A673 (cell line): ENCODE measurements around the gene SRRD. TPM values are rescaled to one million over a fixed set of nuclear protein-coding genes. Genes with fewer than 3 reads are reported as not detected.
"Not testable (repeated sequence)": the region's sequence is repeated elsewhere in the genome, so short reads cannot be mapped to it uniquely, and the experiment has no call there.

Source experiments
- BruUV-seq: library from RNA; stranded (reverse); fragments of 400-500 nt; replicated peaks from 2 replicates; lab custom pipeline; 2021; lab: Mats Ljungman, UMichigan
- CTCF ChIA-PET: fragments of 300-600 bp; sonication (Branson Sonifier 250); formaldehyde crosslinking; loops from one replicate; lab custom pipeline; 2022; ENCODE audit warnings: antibody characterized with exemption; lab: Charles Lee
- POLR2A ChIA-PET: fragments of 300-600 bp; sonication (Branson Sonifier 250); formaldehyde crosslinking; loops from one replicate; lab custom pipeline; 2022; ENCODE audit warnings: antibody characterized with exemption; ENCODE audit not compliant: low non-redundant PET; lab: Charles Lee
- DNase-seq: peaks from one replicate; pipeline ENCODE4 v3.0.0-alpha.2; 2015; ENCODE audit warnings: low spot score
- H3K27ac ChIP-seq: fragments of 200-600 bp; sonication (generic); 2 replicates; pipeline ENCODE4 v1.5.1; 2016; ENCODE audit warnings: mixed run types, low read depth, mild to moderate bottlenecking, mixed read lengths, antibody characterized with exemption, low read length; ENCODE audit not compliant: poor library complexity, severe bottlenecking
- H3K27me3 ChIP-seq: fragments of 200-600 bp; sonication (generic); replicated peaks from 2 replicates; pipeline ENCODE4 v1.6.1; 2017; ENCODE audit warnings: mixed run types, low read depth, mild to moderate bottlenecking, mixed read lengths, antibody characterized with exemption, low read length; ENCODE audit not compliant: insufficient read depth, poor library complexity
- H3K36me3 ChIP-seq: fragments of 200-600 bp; sonication (generic); 2 replicates; pipeline ENCODE4 v1.6.1; 2016; ENCODE audit warnings: mixed run types, mild to moderate bottlenecking, mixed read lengths, antibody characterized with exemption, low read length; ENCODE audit not compliant: insufficient read depth, poor library complexity, severe bottlenecking
- H3K4me1 ChIP-seq: fragments of 200-600 bp; sonication (generic); 2 replicates; pipeline ENCODE4 v1.6.1; 2017; ENCODE audit warnings: mixed run types, mild to moderate bottlenecking, mixed read lengths, antibody characterized with exemption, low read length; ENCODE audit not compliant: insufficient read depth, poor library complexity, severe bottlenecking
- H3K4me3 ChIP-seq: fragments of 200-600 bp; sonication (generic); 2 replicates; pipeline ENCODE4 v1.5.1; 2016; ENCODE audit warnings: low read depth, mixed run types, mild to moderate bottlenecking, mixed read lengths, low read length; ENCODE audit not compliant: poor library complexity, severe bottlenecking
- H3K9me3 ChIP-seq: fragments of 200-600 bp; sonication (generic); 2 replicates; pipeline ENCODE4 v1.6.1; 2016; ENCODE audit warnings: mixed run types, low read depth, mild to moderate bottlenecking, mixed read lengths, antibody characterized with exemption, low read length; ENCODE audit not compliant: poor library complexity, severe bottlenecking
- EZH2 ChIP-seq: fragments of 200-600 bp; sonication (generic); IDR thresholded peaks from 2 replicates; pipeline ENCODE4 v1.6.1; 2017; ENCODE audit warnings: borderline replicate concordance, low read depth, mild to moderate bottlenecking, mixed read lengths, antibody characterized with exemption, low read length; ENCODE audit not compliant: poor library complexity, severe bottlenecking
- intact Hi-C: fragments of 100-400 bp; cut with micrococcal nuclease; formaldehyde crosslinking; loops from one replicate; pipeline ENCODE4 v1.10.0; 2022; ENCODE audit not compliant: unreplicated experiment
- total RNA-seq: library from RNA; stranded (reverse); gene quantifications from 2 replicates; pipeline ENCODE4 v1.2.3, GENCODE V29; 2021
- TF ChIP-seq, protein P1 (sequence below): fragments of 300-800, 200-600 bp; sonication (generic); conservative IDR thresholded peaks from 2 replicates; pipeline ENCODE4 v1.5.1; 2017; ENCODE audit warnings: low read depth, mild to moderate bottlenecking, antibody characterized with exemption, low read length, moderate library complexity, mixed read lengths

Gene SRRD
- total RNA-seq, 1 experiment from 2014 or later: 28.8 TPM

DNA sequence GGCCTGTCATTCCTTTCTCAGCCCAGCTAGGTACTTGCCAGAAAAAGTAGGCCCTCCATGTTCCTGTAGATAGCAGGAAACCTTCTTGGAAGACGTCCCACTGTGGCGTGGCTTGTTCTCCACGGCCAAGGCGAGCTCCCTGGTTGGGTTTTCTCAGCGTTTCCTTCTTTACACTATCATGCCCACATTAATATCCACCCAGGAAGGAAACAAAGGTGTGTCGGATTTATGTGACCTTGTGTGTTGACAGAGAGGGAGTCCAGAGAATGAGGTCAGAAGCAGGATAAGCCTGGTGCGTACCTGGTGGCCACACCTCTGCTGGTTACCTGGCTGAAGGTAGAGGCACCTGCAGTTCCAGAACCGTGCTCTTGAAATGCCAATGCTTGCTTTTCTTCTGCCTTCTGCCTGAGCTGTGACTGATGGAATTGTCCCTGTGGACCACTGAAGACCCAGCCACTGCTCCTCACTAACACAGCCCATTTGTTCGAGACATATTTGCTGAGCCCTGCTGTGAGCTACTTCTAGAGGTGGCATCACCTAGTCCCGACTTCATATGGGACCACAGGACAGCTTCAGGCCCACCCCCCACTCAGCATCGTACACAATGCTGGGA, 46.7 kb upstream of the SRRD start:
- H3K27me3 ChIP-seq: no peaks in the 10 kb centered on the region
- no peak overlapping the region for H3K27ac ChIP-seq
- DNase-seq: no peak
- POLR2A ChIA-PET: no interaction called here
- no peaks in the 10 kb centered on the region for H3K36me3 ChIP-seq
- intact Hi-C loops: no loop called here
- no peaks in the 10 kb centered on the region for H3K4me1 ChIP-seq
- BruUV-seq: no TSS peak
- no peak overlapping the region for H3K4me3 ChIP-seq
- TF ChIP-seq, protein P1, sequence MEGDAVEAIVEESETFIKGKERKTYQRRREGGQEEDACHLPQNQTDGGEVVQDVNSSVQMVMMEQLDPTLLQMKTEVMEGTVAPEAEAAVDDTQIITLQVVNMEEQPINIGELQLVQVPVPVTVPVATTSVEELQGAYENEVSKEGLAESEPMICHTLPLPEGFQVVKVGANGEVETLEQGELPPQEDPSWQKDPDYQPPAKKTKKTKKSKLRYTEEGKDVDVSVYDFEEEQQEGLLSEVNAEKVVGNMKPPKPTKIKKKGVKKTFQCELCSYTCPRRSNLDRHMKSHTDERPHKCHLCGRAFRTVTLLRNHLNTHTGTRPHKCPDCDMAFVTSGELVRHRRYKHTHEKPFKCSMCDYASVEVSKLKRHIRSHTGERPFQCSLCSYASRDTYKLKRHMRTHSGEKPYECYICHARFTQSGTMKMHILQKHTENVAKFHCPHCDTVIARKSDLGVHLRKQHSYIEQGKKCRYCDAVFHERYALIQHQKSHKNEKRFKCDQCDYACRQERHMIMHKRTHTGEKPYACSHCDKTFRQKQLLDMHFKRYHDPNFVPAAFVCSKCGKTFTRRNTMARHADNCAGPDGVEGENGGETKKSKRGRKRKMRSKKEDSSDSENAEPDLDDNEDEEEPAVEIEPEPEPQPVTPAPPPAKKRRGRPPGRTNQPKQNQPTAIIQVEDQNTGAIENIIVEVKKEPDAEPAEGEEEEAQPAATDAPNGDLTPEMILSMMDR: no peak
- TF ChIP-seq EZH2: no peak
- CTCF ChIA-PET: interaction anchor here (0.6 kb wide), 1 partner anchor 81 kb away, joined by 3 read pairs; no protein-coding TSS in a partner anchor
- H3K9me3 ChIP-seq: no peaks in the 10 kb centered on the region

DNA sequence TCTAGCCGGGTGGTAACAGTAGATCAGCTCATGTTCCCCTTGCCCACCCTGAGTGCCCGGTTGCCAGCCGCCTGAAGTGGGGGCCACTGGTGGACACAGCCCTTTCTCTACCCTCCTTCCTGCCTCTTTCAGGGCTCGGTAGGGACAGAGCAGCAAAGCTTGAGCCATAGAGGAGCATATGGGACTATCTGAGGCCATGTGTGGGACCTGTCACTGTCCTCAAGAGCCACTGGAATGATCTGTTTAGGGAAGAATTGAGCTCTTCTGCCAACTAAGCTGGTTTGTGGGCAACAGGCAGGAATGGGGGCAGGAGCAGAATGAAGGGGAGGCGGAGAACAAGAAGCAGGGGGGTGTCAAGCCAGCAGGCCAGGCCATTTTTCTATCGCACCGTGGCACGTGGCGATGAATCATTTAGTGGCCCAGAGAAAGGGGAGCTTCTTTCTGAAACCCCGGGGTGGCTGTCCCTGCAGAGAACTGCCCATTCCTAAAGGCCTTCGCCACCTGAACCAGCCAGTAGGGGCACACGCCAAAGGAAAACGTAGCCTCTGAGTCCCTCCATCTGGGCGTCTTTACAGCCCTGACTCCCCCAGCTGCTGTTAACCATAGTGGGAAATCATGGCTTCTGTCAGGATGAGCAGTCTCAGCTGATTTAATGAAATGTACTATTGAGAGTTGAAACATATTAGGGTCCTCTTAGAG, 45.8 kb upstream of the SRRD start:
- Histone ChIP-seq H3K4me3 (no peak overlapping the region), H3K27me3 (no peaks in the 10 kb centered on the region), H3K27ac (no peak overlapping the region), H3K4me1 (no peaks in the 10 kb centered on the region), H3K9me3 (no peaks in the 10 kb centered on the region), H3K36me3 (no peaks in the 10 kb centered on the region)
- BruUV-seq: no TSS peak
- TF ChIP-seq, protein P1: no peak
- TF ChIP-seq EZH2: no peak
- POLR2A ChIA-PET: no interaction called here
- CTCF ChIA-PET: no interaction called here
- intact Hi-C loops: no loop called here
- DNase-seq: no peak

DNA sequence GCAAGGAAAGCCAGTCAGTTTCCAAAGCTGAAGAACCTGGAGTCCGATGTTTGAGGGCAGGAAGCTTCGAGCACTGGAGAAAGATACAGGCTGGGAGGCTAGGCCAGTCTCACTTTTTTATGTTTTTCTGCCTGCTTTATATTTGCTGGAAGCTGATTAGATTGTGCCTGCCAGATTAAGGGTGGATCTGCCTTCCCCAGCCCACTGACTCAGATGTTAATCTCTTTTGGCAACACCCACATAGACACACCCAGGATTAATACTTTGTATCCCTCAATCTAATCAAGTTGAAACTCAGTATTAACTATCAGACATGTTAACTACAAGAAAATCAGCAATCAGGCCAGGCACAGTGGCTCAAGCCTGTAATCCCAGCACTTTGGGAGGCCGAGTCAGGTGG, 44.9 kb upstream of the SRRD start:
- H3K9me3 ChIP-seq, POLR2A ChIA-PET, H3K4me3 ChIP-seq, H3K27ac ChIP-seq, BruUV-seq, intact Hi-C loops, H3K4me1 ChIP-seq, H3K27me3 ChIP-seq, CTCF ChIA-PET, H3K36me3 ChIP-seq, DNase-seq: not testable (repeated sequence)
